SU-DHL-6 (cell line): Measurements from ENCODE around the gene RMDN3.

Source experiments
- H2AFZ ChIP-seq: fragments of 200-600 bp; sonication (generic); 2 replicates; pipeline ENCODE4 v1.6.1; 2014; ENCODE audit warnings: low read depth, mild to moderate bottlenecking, moderate library complexity, mixed read lengths, antibody characterized with exemption, low read length; ENCODE audit not compliant: severe bottlenecking
- H3F3A ChIP-seq: fragments of 200-600 bp; shearing (Covaris generic); 2 replicates; pipeline ENCODE4 v1.6.0; 2016; ENCODE audit warnings: antibody characterized with exemption, mild to moderate bottlenecking; ENCODE audit not compliant: insufficient read depth
- H3K27ac ChIP-seq: fragments of 200-600 bp; sonication (generic); 2 replicates; pipeline ENCODE4 v1.5.1; 2016; ENCODE audit warnings: low read depth, mild to moderate bottlenecking, low read length, moderate library complexity, mixed read lengths
- H3K27me3 ChIP-seq: fragments of 200-600 bp; sonication (generic), shearing (Covaris generic); 2 replicates; pipeline ENCODE4 v1.6.0; 2014; ENCODE audit warnings: mild to moderate bottlenecking, low read length
- H3K36me3 ChIP-seq: fragments of 200-600 bp; sonication (generic); 2 replicates; pipeline ENCODE4 v1.6.1; 2014; ENCODE audit warnings: mild to moderate bottlenecking, low read length, mixed read lengths
- H3K4me2 ChIP-seq: fragments of 300-600, 200-600 bp; shearing (Covaris generic), sonication (generic); 2 replicates; pipeline ENCODE4 v1.6.0; 2014; ENCODE audit warnings: low read length, low read depth, mild to moderate bottlenecking; ENCODE audit not compliant: poor library complexity, severe bottlenecking
- H3K4me3 ChIP-seq: fragments of 200-600 bp; sonication (generic); 2 replicates; pipeline ENCODE4 v1.5.1; 2014; ENCODE audit warnings: antibody characterized with exemption, low read length, mild to moderate bottlenecking, mixed read lengths; ENCODE audit not compliant: insufficient read depth, poor library complexity, severe bottlenecking
- H3K79me2 ChIP-seq: fragments of 200-600 bp; sonication (generic); 2 replicates; pipeline ENCODE4 v1.6.1; 2014; ENCODE audit warnings: mild to moderate bottlenecking, low read length, moderate library complexity; ENCODE audit not compliant: insufficient read depth
- H3K9ac ChIP-seq: fragments of 200-600 bp; sonication (generic); 2 replicates; pipeline ENCODE4 v1.7.0; 2014; ENCODE audit warnings: mild to moderate bottlenecking, low read length
- H3K9me2 ChIP-seq: fragments of 200-600 bp; sonication (generic); replicated peaks from 2 replicates; pipeline ENCODE4 v1.6.1; 2014; ENCODE audit warnings: low read length; ENCODE audit not compliant: insufficient read depth
- H3K9me3 ChIP-seq: fragments of 200-600 bp; sonication (generic); 2 replicates; pipeline ENCODE4 v1.6.1; 2014; ENCODE audit warnings: low read length, mixed read lengths; ENCODE audit not compliant: insufficient read depth
- H4K20me1 ChIP-seq: fragments of 200-600 bp; sonication (generic); 2 replicates; pipeline ENCODE4 v1.6.1; 2014; ENCODE audit warnings: low read depth, mild to moderate bottlenecking, antibody characterized with exemption, low read length, moderate library complexity, mixed read lengths
- EZH2phosphoT487 ChIP-seq: fragments of 200-600 bp; sonication (generic), shearing (Covaris generic); conservative IDR thresholded peaks from 2 replicates; pipeline ENCODE4 v1.6.1; 2018; ENCODE audit warnings: mild to moderate bottlenecking, antibody characterized with exemption, low read length, moderate library complexity, mixed read lengths
- TF ChIP-seq, protein P1 (sequence below): fragments of 200-600 bp; sonication (generic); IDR thresholded peaks from one replicate; pipeline ENCODE4 v1.5.1; 2017; ENCODE audit warnings: antibody characterized with exemption, mild to moderate bottlenecking, low read length, moderate library complexity; ENCODE audit not compliant: insufficient read depth, poor library complexity, severe bottlenecking

The RMDN3 gene

GRCh38 chr15:40789999-40790398 is 34.9 kb upstream of the RMDN3 start:
- Histone ChIP-seq H2AFZ (no peak overlapping the region), H3K9me3 (no peaks in the 10 kb centered on the region), H3K4me3 (no peak overlapping the region), H4K20me1 (no peaks in the 10 kb centered on the region), H3K4me2 (no peak overlapping the region), H3K9me2 (no peaks in the 10 kb centered on the region), H3K36me3 (no peaks in the 10 kb centered on the region), H3K27ac (no peak overlapping the region), H3K9ac (no peak overlapping the region), H3K79me2 (peaks cover 37% of the 10 kb centered on the region), H3K27me3 (no peaks in the 10 kb centered on the region), H3F3A (no peaks in the 10 kb centered on the region)
- TF ChIP-seq, protein P1, sequence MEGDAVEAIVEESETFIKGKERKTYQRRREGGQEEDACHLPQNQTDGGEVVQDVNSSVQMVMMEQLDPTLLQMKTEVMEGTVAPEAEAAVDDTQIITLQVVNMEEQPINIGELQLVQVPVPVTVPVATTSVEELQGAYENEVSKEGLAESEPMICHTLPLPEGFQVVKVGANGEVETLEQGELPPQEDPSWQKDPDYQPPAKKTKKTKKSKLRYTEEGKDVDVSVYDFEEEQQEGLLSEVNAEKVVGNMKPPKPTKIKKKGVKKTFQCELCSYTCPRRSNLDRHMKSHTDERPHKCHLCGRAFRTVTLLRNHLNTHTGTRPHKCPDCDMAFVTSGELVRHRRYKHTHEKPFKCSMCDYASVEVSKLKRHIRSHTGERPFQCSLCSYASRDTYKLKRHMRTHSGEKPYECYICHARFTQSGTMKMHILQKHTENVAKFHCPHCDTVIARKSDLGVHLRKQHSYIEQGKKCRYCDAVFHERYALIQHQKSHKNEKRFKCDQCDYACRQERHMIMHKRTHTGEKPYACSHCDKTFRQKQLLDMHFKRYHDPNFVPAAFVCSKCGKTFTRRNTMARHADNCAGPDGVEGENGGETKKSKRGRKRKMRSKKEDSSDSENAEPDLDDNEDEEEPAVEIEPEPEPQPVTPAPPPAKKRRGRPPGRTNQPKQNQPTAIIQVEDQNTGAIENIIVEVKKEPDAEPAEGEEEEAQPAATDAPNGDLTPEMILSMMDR = no peak
- no peak for TF ChIP-seq EZH2phosphoT487

- TF ChIP-seq, protein P1 = no peak
- no peak overlapping the region for H3K4me2 ChIP-seq
- no peaks in the 10 kb centered on the region for H3K36me3 ChIP-seq
- no peak overlapping the region for H3K4me3 ChIP-seq
- no peaks in the 10 kb centered on the region for H4K20me1 ChIP-seq
- H3K9me3 ChIP-seq = no peaks in the 10 kb centered on the region
- no peak overlapping the region for H2AFZ ChIP-seq
- H3K79me2 ChIP-seq = peaks cover 41% of the 10 kb centered on the region
- no peak overlapping the region for H3K9ac ChIP-seq
- H3K27ac ChIP-seq = no peak overlapping the region
- no peaks in the 10 kb centered on the region for H3F3A ChIP-seq
- H3K27me3 ChIP-seq = no peaks in the 10 kb centered on the region
- no peaks in the 10 kb centered on the region for H3K9me2 ChIP-seq
Measured at GRCh38 chr15:40789119-40789518, 34.1 kb upstream of the RMDN3 start.

DNA sequence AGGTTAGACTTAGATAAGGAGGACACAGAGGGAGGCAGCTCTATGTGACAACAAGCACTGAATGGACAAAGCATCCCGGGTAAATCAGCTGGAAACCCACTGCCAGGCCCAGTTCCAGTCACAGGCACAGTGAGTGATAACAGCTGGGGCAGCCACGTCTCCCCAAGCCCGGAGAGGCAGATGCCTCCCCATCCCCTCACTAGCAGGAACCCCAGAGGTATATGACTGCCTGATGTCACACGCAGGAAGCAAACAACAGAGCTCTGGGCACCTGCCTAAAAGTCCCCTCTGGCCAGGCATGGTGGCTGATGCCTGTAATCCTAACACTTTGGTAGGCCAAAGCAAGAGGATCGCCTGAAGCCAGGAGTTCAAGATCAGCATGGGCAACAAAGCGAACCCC is 32.9 kb upstream of the RMDN3 start:
- Histone ChIP-seq H3K4me3 (no peak overlapping the region), H3K27me3 (no peaks in the 10 kb centered on the region), H3K27ac (no peak overlapping the region), H3K9ac (no peak overlapping the region), H3F3A (peaks cover 3% of the 10 kb centered on the region; the same call in 1 of the 2 replicates), H3K79me2 (peaks cover 33% of the 10 kb centered on the region), H2AFZ (no peak overlapping the region), H3K9me3 (no peaks in the 10 kb centered on the region), H4K20me1 (no peaks in the 10 kb centered on the region), H3K9me2 (no peaks in the 10 kb centered on the region), H3K4me2 (no peak overlapping the region), H3K36me3 (no peaks in the 10 kb centered on the region)
- TF ChIP-seq, protein P1 = no peak
- no peak for TF ChIP-seq EZH2phosphoT487
